Left hindlimb (tissue), 1 donor: ENCODE results near the gene PRR36.
A peak's percentile ranks its signal among the peaks of the same experiment; 100 is the strongest.
"Not testable (repeated sequence)": the region's sequence is repeated elsewhere in the genome, so short reads cannot be mapped to it uniquely, and the experiment has no call there.

Source experiments
- DNase-seq: peaks from one replicate; pipeline ENCODE4 v3.0.0-alpha.2; 2018

Gene PRR36

DNA sequence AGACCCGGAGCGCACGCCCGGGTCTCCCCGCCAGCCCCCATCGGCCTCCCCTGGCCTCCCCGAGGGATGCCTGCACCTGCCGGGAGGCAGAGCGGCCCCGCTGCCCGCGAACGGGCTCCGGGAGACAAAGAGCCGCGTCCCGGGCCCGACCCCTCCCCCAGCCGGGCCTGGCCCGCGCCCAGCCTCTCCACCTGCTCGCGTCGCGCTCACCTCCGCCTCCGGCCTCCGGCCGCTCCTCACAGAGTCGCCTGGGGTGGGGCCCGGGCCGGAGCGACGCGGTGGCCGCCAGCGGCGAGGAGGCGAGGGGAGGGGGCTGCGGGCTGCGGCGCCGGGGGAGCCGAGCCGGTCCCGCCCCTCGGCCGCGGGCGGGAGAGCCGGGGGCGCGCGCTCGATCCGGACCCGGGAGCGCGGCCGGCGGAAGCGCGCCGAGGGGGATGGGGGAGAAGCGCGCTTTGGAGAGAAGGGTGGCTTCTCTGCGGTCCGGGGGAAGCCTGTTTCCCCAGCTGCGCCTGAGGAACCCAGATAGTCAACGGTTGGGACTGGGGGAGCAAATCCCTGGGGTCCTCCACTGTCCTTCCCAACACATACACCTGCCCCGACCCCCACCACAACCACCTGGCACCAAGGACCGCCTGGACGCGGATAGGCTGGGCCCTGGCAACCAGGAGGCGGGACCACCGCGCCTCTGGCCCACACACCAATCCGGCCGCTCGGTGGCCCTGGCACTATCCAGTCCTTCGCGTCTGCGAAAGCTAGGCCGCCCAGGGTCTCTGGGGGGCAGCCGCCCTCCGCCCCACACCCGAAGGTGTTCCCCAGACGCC is at the start of gene PRR36:
TSS of gene PRR36 (minus strand) at position 315 of the 821 bp plus-strand sequence. CDS start 701 bp downstream, outside the sequence.
- DNase-seq: peak; percentile 41

DNA sequence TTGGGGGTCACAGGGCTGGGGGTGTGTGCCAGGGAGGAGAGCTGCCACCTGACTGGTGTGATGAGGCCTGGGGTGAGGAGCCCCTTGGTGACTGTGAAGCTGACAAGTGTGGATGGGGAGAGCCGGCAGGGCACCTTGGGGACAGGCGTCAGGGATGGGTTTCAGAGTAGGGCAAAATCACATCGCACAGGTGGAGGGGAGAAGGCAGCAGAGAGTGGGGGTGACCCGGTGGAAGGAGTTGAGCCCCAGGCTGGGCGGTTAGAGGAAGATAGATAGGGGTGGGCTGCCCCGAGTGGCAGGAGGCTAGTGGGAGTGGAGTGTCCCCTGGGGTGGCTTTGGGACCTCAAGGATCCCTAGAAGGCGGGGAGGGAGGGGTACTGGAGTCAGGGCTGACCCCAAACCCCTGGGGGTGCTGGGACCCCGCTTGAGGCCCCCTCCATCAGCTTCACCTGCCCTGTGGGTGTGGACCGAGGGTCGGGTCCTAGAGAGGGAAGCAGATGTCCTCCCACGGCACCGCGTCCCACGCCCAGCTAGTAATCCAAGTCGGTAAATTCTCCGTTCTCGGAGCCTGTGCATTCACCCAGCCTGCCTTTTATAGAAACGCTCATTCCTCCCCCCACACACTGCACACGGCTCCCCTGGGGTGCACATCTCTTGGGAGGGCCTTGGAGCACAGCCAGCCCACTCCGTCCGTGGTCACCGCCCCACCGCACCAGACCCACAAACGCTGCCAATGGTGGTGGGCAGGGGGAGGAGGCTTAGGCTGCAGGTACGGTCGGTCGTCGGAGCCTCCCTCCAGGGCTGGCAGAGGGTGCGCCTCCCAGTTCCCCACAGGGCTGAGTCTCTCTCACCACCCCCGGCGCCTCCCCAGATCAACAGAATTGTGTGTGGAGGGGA is 49.4 kb upstream of the PRR36 start:
- no peak for DNase-seq

DNA sequence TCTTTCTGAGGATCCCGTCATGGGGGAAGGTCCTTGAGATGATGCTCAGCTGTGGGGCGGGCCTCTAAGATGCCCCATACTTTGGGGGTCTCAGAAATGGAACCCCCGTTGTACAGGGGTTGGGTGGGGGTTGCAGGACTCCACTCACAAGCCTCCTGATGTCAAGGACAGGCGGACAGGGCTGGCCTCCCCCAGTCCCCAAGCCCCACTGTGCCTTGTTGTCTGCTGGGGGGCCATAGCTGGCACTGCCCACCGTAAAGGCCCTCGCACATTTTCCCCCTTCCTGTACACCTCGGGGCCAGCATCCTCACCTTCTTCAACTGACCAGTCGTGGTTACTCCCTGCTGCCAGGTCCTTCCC is 48.6 kb upstream of the PRR36 start:
- DNase-seq: no peak

DNA sequence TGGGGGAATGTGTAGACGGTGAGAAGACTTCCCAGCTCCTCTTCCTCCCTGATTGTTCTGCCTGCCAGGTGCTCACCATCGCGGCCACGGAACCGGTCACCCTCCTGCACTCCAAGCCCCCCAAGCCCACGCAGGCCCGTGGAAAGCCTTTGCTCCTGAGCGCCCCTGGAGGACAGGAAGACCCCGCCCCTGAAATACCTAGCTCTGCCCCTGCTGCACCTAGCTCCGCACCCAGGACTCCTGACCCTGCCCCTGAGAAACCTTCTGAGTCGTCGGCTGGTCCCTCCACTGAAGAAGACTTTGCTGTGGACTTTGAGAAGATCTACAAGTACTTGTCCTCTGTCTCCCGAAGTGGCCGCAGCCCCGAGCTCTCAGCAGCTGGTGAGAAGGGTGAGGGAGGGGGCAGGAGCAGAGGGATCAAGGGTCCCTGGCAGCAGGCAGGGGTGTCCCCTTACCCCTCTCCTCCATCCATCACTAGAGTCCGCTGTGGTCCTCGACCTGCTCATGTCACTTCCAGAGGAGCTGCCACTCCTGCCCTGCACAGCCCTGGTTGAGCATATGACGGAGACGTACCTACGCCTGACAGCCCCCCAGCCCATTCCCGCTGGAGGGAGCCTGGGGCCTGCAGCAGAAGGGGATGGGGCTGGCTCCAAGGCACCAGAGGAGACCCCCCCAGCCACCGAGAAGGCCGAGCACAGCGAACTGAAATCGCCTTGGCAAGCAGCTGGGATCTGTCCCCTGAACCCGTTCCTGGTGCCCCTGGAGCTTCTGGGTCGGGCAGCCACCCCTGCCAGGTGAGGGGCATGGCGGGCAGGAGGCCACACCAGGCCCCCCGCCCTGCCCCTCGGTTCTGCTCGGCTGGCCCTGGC is 48.0 kb upstream of the PRR36 start:
- DNase-seq: no peak

DNA sequence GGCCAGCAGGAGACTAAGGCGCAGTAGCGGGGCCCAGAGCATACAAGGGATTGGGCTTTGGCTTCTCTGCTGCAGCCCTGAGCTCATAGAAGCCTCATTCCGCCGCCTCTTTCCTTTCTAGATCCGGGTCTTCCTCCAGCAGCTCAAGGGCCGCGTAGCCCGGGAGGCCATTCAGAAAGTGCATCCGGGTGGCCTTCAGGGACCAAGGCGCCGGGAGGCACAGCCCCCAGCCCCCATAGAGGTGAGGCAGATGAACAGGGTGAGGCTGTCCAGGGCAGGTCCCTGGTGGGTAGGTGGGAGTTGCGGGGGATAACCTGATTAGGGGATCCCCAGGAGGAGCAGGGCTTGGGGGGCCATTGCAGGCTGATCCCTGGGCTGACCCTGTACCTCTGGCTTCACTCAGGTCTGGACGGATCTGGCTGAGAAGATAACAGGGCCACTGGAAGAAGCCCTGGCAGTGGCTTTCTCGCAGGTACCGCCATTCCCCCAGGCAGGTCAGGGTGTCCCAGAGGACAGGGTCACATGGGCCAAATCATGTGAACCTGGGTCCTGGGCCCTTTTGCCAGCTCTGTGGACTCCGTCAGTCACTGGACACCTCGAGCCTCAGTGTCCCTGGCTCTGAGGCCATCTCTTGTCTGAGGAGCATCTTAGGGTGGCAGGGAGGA is 47.2 kb upstream of the PRR36 start:
- no peak for DNase-seq

DNA sequence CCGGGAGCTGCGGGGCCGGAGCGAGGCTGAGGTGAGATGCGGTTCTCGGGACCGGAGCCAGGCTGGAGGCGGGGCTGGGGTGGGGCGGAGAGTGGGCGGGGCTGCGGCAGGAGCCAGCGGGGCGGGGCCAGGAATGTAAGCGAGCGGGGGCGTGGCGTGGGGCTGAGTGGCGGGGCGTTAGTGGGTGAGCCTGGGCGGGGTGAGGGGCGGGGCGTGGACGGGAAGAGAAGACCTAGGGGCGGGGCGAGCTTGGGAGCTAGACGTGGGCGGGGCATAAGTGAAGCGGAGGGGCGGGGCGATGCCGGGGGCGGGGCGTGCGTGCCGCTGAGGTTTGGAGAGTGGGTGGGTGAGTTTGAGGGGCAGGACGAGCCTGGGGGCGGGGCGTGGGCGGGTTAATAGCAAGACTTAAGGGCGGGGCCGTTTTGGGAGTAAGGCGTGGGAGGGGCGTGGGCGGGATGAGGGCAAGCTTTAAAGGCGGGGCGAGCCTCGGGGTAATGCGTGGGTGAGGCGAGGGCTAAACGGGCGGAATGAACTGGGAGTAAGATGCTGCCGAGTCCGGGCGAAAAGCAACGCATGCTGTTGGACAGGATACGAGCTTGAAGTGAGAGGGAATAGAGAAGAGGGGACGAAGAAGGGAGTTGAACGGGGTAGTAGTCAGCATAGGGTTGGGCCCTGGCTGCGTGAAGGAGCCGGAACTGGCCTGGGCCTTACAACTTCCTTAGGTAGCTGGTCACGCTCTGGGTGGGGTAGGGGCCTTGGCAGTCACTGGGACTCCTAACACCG is 46.5 kb upstream of the PRR36 start:
- peak; percentile 99 for DNase-seq

DNA sequence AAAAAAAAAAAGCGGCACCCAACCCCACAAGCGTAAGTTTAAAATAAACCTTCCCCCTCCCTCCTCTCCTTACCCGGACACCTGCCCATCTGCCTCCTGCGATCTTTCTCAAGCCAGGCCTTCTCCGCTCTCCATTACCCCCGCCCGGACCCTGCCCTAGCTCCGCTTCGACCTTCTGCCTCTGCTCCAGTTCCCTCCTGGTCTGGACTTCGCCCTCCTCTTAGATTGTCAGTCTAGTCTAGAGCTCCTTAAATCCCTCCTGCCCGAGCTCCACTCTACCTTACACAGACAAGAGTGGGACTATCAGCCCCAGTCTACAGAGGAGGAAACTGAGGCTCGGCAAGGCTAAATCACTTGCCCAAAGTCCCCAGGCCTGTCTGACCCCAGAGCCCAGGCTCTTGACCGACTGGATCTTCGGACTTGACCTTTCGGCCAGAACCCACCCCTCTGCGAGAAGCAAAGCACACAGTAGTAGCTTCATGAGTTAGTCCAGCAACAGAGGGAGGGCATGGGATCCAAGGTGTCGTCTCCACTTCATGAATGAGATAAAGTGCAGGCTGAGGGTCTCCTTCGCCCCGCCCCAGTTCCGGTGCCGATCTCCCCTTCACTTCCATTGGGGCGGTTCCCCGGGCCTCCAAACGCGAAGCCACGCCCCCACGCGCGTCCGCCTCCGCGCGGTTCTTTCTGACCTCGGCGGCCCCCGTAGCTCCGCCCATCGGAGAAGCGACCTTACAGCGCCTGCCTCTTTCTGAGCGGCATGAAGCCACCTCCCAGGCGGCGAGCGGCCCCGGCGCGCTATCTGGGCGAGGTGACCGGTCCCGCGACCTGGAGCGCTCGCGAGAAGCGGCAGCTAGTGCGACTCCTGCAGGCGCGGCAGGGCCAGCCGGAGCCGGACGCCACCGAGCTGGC is 45.7 kb upstream of the PRR36 start, which contains the start of gene SNAPC2:
TSS of gene SNAPC2 (plus strand) at position 729 of the 909 bp plus-strand sequence. CDS start at position 758, 29 bp downstream.
- DNase-seq: peak; percentile 97

DNA sequence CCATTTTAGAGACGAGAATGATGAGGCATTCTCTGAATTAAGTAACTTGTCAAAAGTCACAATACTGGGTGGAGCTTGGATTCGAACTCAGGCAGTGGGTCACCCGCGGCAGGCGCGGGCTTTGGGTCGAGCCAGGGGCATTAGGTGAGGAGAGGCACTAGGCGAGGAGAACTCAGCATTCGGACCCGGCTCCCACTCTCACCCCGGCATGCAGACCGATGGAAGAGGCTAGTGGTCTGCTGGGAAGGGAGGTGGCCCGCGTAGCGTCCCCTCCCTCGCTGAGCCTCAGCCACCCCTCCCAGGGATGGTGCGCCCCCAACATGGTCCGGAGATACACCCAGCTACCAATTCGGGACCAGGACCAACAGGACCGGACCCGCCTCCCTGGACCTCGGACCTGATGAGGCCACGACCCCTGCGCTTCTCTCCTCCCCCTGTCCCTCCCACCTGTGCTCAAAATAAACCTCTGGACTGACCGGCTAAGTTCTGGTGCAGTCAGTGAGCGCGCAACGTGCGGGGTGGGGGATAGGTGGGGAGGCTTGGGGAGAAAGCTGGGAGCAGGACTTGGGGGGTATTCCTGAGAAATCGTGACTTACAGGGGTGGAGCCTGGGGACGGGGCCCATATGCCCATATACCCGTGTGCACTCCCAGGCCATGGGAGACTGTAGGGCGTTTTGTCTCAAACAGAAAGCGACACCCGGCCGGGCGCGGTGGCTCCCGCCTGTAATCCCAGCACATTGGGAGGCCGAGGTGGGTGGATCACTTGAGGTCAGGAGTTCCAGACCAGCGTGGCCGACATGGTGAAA is 44.6 kb upstream of the PRR36 start:
- DNase-seq: no peak

DNA sequence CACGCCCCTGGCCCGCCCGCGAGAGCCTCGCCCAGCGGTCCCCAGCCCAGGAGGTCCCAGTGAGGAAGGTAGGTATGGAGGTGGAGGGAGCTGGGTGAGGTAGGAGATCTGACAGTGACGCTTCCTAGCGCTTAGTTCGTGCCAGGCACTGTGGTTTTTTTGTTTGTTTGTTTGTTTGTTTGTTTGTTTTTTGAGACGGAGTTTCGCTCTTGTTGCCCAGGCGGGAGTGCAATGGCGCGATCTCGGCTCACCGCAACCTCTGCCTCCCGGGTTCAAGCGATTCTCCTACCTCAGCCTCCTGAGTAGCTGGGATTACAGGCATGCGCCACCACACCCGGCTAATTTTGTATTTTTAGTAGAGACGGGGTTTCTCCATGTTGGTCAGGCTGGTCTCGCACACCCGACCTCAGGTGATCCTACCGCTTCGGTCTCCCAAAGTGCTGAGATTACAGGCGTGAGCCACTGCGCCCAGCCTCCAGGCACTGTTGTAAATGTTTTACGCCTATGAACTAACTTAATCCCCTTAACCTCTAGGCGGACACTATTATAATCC is 43.9 kb upstream of the PRR36 start:
- not testable (repeated sequence) for DNase-seq

DNA sequence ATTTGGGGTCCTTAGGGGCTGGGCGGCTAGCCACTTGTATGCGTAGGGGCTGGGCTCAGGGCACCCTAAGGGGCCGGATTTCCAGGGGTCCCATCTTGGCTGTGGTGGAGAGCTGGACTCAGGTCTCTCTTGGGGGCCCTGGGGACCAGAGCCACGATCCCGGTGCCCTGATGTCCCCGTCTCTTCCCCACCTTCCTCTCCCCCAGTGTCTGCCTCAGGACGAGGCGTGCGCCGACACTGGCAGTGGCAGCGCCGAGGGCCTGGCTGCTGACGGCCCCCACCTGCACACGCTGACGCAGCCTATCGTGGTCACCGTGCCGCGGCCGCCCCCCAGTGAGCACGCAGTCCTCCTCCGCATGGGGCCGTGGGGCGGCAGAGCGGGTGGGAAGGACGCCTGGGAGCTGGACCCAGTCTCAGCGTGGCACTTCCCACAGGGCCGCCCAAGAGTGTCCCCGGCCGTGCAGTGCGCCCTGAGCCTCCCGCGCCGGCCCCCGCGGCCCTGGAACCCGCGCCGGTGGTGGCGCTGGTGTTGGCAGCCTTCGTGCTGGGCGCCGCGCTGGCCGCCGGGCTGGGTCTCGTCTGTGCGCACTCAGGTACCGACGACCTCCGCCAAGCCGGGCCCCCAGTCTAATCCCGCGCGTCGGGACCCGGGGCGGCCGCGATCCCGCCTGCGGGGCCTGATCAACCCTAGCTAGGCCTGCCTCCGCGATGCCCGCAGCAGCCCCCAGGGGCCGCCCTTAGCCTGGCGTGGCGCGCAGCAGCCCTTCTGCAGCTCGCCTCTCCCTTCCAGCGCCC is 43.3 kb upstream of the PRR36 start:
- DNase-seq: no peak

DNA sequence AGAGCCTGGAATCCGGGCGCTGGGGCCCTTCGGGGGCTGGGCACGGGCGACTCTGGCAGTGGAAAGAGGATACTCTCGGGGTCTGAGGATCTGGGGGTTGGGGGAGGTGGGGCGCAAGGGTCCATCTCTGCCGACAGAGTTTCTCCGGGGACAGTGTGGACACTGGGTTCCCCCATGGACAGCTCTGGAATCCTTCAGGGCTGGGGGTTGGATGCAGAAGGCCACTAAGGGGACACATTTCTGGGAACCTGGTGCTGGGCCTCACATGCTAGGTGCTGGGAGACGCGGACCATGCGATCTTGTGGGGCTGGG is 42.7 kb upstream of the PRR36 start:
- no peak for DNase-seq

DNA sequence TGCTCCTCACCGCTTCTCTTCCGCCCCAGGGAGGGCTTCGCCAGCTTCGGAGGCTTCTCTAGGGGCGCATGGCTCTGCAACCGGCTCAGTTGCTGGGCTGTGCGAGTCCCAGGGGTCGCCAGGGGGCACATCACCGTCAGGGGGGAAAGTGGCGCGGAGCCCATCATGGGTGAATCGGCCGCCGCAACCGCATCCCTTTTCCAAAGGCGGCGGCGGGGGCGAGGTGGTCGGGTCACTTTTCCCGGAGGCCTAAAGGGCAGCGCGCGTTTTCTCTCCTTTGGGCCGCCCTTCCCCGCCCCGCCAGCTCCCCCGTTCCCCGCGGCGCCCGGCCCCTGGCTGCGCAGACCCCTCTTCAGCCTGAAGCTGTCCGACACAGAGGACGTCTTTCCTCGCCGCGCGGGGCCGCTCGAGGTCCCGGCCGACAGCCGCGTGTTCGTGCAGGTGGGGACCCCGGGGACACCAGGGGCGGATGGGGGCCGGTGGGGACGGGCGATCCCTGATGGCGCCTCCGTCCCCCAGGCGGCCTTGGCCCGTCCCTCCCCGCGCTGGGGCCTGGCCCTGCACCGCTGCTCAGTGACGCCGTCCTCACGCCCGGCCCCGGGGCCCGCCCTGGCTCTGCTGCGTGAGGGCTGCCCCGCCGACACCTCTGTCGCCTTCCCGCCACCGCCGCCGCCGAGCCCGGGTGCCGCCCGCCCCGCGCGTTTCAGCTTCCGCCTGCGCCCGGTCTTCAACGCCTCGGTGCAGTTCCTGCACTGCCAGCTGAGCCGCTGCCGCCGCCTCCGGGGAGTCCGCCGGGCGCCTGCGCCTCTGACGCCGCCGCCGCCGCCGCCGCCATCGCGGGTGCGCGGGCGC is 42.1 kb upstream of the PRR36 start:
- peak; percentile 35 for DNase-seq

DNA sequence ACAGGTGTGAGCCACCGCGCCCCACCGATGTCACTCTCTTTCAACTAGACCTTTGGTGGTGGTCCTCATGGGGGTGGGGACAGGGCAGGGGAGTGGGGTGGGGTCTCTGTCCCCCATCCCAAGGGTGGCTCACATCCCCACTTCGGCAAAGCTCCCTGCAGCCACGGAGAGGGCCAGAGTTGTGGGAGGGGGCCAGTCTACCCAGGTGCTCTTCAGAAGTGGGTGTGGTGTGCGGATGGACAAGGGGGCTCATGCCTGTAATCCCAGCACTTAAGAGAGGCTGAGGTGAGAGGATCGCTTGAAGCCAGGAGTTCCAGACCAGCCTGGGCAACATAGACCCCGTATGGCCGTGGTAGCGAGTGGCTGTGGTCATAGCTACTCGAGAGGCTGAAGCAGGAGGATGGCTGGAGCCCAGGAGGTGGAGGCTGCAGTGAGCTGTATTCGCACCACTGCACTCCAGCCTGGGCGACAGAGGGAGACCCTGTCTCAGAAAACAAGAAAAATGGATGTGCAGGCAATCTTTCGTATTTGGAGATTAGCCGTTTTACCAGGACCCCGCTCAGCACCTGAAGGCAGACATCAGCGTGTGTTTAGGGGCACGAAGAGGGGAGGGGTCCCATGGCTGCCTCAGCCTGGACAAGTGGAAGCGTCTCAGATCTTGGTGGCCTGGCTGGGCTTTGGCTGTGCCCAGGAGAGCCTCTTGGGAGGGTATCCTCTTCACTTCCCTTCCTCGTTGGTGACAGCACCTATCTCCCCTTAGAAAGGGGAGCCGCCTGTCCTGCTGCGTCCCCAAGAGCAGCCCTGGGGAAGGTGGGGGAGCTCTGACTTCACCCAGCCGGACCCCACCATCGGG is 41.3 kb upstream of the PRR36 start:
- DNase-seq: no peak

DNA sequence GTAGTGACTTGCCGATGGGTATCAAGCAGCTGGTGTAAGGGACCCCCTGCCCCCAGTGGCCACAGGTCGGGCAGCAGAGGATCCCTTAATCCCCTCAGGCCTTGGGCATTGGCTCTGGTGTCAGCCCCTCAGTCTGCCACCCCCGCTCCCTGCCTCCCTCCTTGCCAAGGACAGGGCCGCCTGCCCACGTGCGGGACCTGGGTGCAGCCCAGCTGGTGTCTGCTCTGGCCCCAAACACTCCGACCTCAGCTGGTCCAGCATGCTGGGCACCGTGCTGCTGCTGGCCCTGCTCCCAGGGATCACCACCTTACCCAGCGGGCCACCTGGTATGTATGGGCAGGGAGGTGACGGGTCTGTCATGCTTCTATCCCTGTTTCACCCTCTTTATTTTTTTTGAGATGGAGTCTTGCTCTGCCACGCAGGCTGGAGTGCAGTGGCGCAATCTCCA is 40.4 kb upstream of the PRR36 start, which contains the start of gene TGFBR3L:
TSS of gene TGFBR3L (plus strand) at position 233 of the 448 bp plus-strand sequence.
- DNase-seq: no peak

DNA sequence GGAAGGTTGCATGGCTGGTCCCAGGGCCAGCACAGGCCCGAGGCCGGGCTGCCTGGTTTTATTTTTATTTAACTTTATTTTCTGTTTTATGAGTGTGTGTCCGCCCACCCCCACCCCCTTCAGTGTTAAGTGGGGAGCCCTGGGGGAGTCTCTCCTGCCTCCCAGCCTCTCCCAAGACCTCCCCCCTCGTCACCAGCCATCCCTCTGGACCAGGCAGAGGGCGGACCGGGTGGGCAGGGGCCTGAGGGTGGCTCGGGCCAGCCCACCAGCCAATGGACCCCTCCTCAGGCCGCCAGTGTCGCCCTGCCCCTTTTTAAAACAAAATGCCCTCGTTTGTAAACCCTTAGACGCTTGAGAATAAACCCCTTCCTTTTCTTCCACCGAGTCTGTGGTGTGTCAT is 39.9 kb upstream of the PRR36 start:
- DNase-seq: no peak

DNA sequence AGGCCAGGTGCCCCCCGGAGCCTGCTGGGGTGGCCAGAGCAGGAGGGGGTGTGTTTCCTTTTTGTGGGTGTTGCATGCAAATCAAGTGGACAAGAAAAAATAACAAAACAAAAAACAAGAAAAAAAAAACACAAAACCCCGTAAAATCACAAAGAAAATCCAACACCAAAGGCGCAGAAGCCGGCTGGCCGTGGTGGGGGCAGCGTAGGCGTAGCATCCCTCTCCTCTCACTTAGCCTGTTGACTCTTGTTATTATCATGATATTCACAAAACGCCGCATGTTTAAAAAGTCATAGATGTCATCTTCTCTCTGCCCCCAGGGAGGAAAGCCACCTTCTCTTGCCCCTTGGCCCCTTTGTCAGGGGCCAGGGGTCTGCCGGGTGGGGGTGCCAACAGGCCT is 39.5 kb upstream of the PRR36 start:
- DNase-seq: no peak
